ENCODE data around the gene HNRNPA2B1. TPM values are rescaled to one million over a fixed set of nuclear protein-coding genes. Genes with fewer than 3 reads are reported as not detected.

The HNRNPA2B1 gene
- total RNA-seq, 1 experiment from 2014 or later = 1,137 TPM

DNA sequence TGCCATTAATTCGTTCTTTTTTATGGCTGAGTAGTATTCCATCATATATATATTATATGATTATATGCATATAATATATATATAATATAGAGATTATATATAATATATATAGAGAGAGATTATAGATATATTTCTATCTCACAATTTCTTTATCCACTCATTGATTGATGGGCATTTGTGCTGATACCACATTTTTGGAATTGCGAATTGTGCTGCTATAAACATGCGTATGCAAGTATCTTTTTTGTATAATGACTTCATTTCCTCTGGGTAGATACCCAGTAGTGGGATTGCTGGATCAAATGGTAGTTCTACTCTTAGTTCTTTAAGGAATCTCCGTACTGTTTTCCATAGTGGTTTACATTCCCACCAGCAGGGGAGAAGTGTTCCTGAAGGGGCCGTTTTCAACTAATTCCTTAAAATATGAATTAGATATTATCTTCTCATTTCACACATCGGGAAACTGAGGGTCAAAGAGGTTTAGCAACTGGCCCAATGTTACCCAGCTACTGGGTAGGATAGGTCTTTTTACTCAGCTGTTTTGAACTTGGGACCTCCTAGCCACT is 32.0 kb downstream of the HNRNPA2B1 start:
- Histone ChIP-seq H2AK5ac (ENCODE audit: insufficient read length, low read length) (no peak overlapping the region), H3K4ac (ENCODE audit: low read depth, low read length) (no peak overlapping the region), H4K8ac (replicated peaks; ENCODE audit: insufficient read length, low read depth, low read length) (no peak overlapping the region), H2BK15ac (ENCODE audit: low read depth, low read length) (no peak overlapping the region), H4K20me1 (ENCODE audit: control insufficient read depth, insufficient read depth, insufficient read length) (no peaks in the 10 kb centered on the region), H3K79me2 (ENCODE audit: insufficient read depth, low read length) (peaks cover 39% of the 10 kb centered on the region), H3K79me1 (ENCODE audit: insufficient read depth, low read depth, low read length, poor library complexity, severe bottlenecking) (peaks cover 14% of the 10 kb centered on the region), H3K23ac (ENCODE audit: insufficient read length, low read depth, low read length) (no peak overlapping the region), H3K9me3 (ENCODE audit: control insufficient read depth, low read depth, low read length) (no peaks in the 10 kb centered on the region), H2BK20ac (ENCODE audit: low read depth, low read length, poor library complexity, severe bottlenecking) (no peak overlapping the region), H3K23me2 (ENCODE audit: insufficient read length, low read depth, low read length, poor library complexity, severe bottlenecking) (no peaks in the 10 kb centered on the region), H3K18ac (ENCODE audit: insufficient read length, low read depth, low read length) (no peak overlapping the region), H3K4me1 (ENCODE audit: insufficient read depth, low read length) (peaks cover 10% of the 10 kb centered on the region), H3K9ac (ENCODE audit: extremely low read depth, insufficient read length, low read length) (no peak overlapping the region), H3K14ac (ENCODE audit: insufficient read depth, low read length) (no peak overlapping the region), H3K4me2 (ENCODE audit: insufficient read depth, insufficient read length, low read length) (peak overlapping the region; percentile 3), H2BK120ac (ENCODE audit: low read depth, low read length, poor library complexity, severe bottlenecking) (no peak overlapping the region), H3T11ph (ENCODE audit: low read length) (no peak overlapping the region), H3K27ac (ENCODE audit: insufficient read length, low read depth, low read length) (no peak overlapping the region), H3K56ac (ENCODE audit: insufficient read length, low read depth, low read length) (no peak overlapping the region), H2AFZ (ENCODE audit: low read length) (no peak overlapping the region), H2BK12ac (ENCODE audit: insufficient read length, low read depth, low read length) (no peak overlapping the region), H2BK5ac (ENCODE audit: insufficient read length, low read length) (no peak overlapping the region), H3K27me3 (ENCODE audit: insufficient read depth, low read length) (no peaks in the 10 kb centered on the region), H4K5ac (ENCODE audit: insufficient read length, low read depth, low read length) (no peak overlapping the region), H4K91ac (ENCODE audit: insufficient read length, low read depth, low read length) (no peak overlapping the region)
- WGBS (ENCODE audit: extremely low coverage, insufficient read length, low lambda C conversion rate) = no CpG with 5 or more reads among the region's 6 CpGs
- TF ChIP-seq, protein P1, sequence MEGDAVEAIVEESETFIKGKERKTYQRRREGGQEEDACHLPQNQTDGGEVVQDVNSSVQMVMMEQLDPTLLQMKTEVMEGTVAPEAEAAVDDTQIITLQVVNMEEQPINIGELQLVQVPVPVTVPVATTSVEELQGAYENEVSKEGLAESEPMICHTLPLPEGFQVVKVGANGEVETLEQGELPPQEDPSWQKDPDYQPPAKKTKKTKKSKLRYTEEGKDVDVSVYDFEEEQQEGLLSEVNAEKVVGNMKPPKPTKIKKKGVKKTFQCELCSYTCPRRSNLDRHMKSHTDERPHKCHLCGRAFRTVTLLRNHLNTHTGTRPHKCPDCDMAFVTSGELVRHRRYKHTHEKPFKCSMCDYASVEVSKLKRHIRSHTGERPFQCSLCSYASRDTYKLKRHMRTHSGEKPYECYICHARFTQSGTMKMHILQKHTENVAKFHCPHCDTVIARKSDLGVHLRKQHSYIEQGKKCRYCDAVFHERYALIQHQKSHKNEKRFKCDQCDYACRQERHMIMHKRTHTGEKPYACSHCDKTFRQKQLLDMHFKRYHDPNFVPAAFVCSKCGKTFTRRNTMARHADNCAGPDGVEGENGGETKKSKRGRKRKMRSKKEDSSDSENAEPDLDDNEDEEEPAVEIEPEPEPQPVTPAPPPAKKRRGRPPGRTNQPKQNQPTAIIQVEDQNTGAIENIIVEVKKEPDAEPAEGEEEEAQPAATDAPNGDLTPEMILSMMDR (conservative IDR thresholded peaks at IDR 0.05) = peak; percentile 51
- H3K9me3 Mint-ChIP-seq = peaks cover 0 to 18% of the 10 kb centered on the region in 2 experiments; a peak in 4 of 5 replicates
- no peaks in the 10 kb centered on the region for H3K27me3 Mint-ChIP-seq (ENCODE audit: low read depth)
- H3K27ac Mint-ChIP-seq = no peak overlapping the region
- peaks cover 19 to 27% of the 10 kb centered on the region in 2 experiments for H3K4me1 Mint-ChIP-seq
- H3K36me3 Mint-ChIP-seq (ENCODE audit: insufficient read depth in 1 of 3, low read depth in 3 of 3) = peaks cover 19 to 51% (median 24%) of the 10 kb centered on the region in 3 experiments; a peak in 6 of 7 replicates
- DNase-seq = no peak
- H3K4me3 Mint-ChIP-seq = no peak overlapping the region
